ENCODE measurements around the gene PHF12.

- TF ChIP-seq CTCF (IDR thresholded peaks at IDR 0.05; ENCODE audit: low read depth, low read length) (no peak), EZH2phosphoT487 (IDR thresholded peaks at IDR 0.05; ENCODE audit: low read depth) (no peak)
These were observed 4.8 kb upstream of the PHF12 start for GRCh38 chr17:28956112-28956511.

Measured in OCI-LY3 (cell line).